Pancreas (tissue), 10 donors: Measurements from ENCODE around the gene FGFBP2. TPM values are rescaled to one million over a fixed set of nuclear protein-coding genes. Genes with fewer than 3 reads are reported as not detected.

Experiments used
- ATAC-seq, 4 donors: fragments of 200-7000 bp; cut with Tn5 transposase; one replicate each; pipeline versions ENCODE4 v1.8.0 to v1.9.1; 2020; ENCODE audit warnings: mild to moderate bottlenecking in 4 of 4, moderate library complexity in 4 of 4
- DNase-seq, 6 donors: peaks; one replicate each; pipeline ENCODE4 v3.0.0-alpha.2; 2020
- FAIRE-seq: peaks from 2 replicates; lab custom pipeline; 2012; peaks lifted over from hg19 to GRCh38; lab: Jason Lieb, UNC
- H3K27ac ChIP-seq, 4 donors: fragments of 200-600 bp; sonication (generic); 1 replicate in 3 of 4; 2 replicates in 1 of 4; pipeline versions ENCODE4 v1.5.0 to v1.8.0; 2020
- H3K27me3 ChIP-seq, 4 donors: fragments of 200-600 bp; one replicate each; pipeline ENCODE4 v1.8.0; 2021
- H3K36me3 ChIP-seq, 3 donors: fragments of 200-600 bp; sonication (generic) in 1 of 3; one replicate each; pipeline versions ENCODE4 v1.5.0 to v1.8.0; 2020 to 2021
- H3K4me1 ChIP-seq, 3 donors: fragments of 200-600 bp; one replicate each; pipeline ENCODE4 v1.8.0; 2021
- H3K4me3 ChIP-seq, 4 donors: fragments of 200-600 bp; sonication (generic) in 2 of 4; one replicate each; pipeline versions ENCODE4 v1.5.0 to v1.8.0; 2020 to 2021
- H3K9me3 ChIP-seq, 4 donors: fragments of 200-600 bp; one replicate each; pipeline ENCODE4 v1.8.0; 2021
- WGBS, 2 donors: extraction: QIAGEN DNeasy Blood & Tissue Kit; methylation state at CpG; one replicate each; pipeline ENCODE4 v1.1.7; 2013; 5-methylcytosine and 5-hydroxymethylcytosine counted together
- intact Hi-C, 3 donors: fragments of 100-400 bp; cut with DNase I; formaldehyde crosslinking; loops; one replicate each; pipeline versions ENCODE4 v1.11.1 to v1.14.2; 2022
- polyA plus RNA-seq, 2 donors: library from polyadenylated mRNA; stranded (reverse); fragments of 200-250 nt; gene quantifications; one replicate each; pipeline ENCODE4 v1.2.3, GENCODE V29; 2013
- total RNA-seq, 6 donors: library from RNA; stranded (reverse); fragmentation: NEBNext Ultra II Directional in 4 of 6; extraction: Animal tissue kit (Norgen Biotek cat#: 25700) in 4 of 6; gene quantifications; one replicate each; pipeline versions ENCODE4 v1.2.1 to v1.2.4, GENCODE V29; 2021 to 2023
- TF ChIP-seq, protein P1 (sequence below), 4 donors: fragments of 200-600 bp; sonication (generic) in 3 of 4; IDR thresholded peaks; one replicate each; pipeline versions ENCODE4 v1.5.0 to v1.8.0; 2021; ENCODE audit warnings: antibody characterized with exemption in 4 of 4
- donor health status: healthy with polysubstance abuse.
- donor health status: DM: no; HTN: no; CAD: no; lungs with moderate emphysema.
- donor health status: DM: no; HTN: no; CAD: no.
- donor health status: control.
- donor health status: control.
- donor health status: Bipolar disorder and iron deficiency.
- donor health status: DM: yes; HTN: yes; CAD: no.
- donor health status: DM: no; HTN: no; CAD: no.
- donor health status: DM: no; HTN: no; CAD: no.
- donor health status: DM: yes; HTN: yes; CAD: no.

FGFBP2 gene
- total and polyA plus RNA-seq, 8 donors, result 0.13 to 0.92 (median 0.34) TPM; not detected in 5

DNA sequence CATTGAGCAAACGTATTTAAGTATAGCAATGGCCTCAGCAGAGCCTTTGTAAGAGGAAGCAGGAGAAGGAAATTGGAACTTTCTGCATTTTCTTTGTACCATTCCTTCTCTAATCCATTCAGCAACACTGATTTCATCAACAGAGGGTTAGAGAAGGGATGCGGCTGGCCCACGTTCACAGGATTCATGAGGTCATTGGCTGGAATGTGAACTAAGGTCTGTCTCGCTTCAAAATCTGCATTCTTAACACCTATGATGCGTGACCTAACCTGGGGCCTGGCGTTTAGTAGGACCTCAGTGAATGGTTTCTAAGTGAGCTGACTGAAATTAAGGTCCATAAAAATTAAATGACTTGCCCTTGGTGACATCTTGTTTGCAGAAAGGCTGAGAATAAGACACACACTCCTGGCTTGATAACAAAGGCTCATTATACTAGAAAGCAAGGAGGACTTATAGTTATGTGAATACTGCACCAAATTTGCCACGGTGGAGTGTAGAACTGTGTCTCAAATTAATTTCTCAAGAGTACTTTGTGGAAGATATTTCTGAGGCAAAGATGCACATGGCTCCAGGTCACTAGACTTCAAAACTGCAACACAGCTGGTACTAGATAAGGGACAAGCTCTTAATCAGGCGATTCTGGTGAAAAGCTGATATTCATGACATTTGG, 49.9 kb downstream of the FGFBP2 start:
- no peaks in the 10 kb centered on the region for H3K36me3 ChIP-seq
- H3K27me3 ChIP-seq, result no peaks in the 10 kb centered on the region
- H3K4me3 ChIP-seq, result no peak overlapping the region
- no peak for FAIRE-seq
- H3K4me1 ChIP-seq, result no peaks in the 10 kb centered on the region
- TF ChIP-seq, protein P1, sequence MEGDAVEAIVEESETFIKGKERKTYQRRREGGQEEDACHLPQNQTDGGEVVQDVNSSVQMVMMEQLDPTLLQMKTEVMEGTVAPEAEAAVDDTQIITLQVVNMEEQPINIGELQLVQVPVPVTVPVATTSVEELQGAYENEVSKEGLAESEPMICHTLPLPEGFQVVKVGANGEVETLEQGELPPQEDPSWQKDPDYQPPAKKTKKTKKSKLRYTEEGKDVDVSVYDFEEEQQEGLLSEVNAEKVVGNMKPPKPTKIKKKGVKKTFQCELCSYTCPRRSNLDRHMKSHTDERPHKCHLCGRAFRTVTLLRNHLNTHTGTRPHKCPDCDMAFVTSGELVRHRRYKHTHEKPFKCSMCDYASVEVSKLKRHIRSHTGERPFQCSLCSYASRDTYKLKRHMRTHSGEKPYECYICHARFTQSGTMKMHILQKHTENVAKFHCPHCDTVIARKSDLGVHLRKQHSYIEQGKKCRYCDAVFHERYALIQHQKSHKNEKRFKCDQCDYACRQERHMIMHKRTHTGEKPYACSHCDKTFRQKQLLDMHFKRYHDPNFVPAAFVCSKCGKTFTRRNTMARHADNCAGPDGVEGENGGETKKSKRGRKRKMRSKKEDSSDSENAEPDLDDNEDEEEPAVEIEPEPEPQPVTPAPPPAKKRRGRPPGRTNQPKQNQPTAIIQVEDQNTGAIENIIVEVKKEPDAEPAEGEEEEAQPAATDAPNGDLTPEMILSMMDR (IDR thresholded peaks at IDR 0.05), result no peak
- no peak for DNase-seq
- H3K27ac ChIP-seq, result peak overlapping the region in 2 of 4 donors; percentile 15 to 23
- intact Hi-C loops, result no loop called here
- no peaks in the 10 kb centered on the region for H3K9me3 ChIP-seq
- 43 to 47% methylated on average over 8 of the region's 8 CpGs for WGBS, 2 donors
- ATAC-seq, result no peak

DNA sequence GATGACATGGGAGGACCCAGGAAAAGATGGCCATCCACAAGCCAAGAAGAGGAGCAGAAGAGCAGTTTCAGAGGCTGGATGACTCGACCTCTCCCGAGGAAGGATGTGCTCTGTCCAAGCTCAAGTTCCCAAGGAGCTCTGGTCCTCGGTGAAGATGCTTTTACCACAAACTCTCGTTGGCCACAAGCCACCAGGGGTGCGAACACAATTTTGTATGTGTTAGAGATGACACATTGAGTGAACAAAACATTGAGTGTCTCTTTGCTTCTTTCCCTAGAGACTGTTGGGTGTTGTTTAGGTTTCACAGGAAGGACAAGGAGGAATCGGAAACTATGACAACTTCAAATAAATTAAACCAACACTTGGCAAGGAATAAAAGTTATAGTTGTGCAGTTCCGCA, 50.7 kb downstream of the FGFBP2 start:
- Histone ChIP-seq H3K27ac (no peak overlapping the region), H3K36me3 (no peaks in the 10 kb centered on the region), H3K4me1 (no peaks in the 10 kb centered on the region), H3K4me3 (no peak overlapping the region), H3K9me3 (no peaks in the 10 kb centered on the region), H3K27me3 (no peaks in the 10 kb centered on the region)
- no peak for FAIRE-seq
- TF ChIP-seq, protein P1 (IDR thresholded peaks at IDR 0.05), result no peak
- no peak for ATAC-seq
- WGBS, 2 donors, result 46 to 58% methylated on average over 7 of the region's 7 CpGs
- DNase-seq, result no peak
- intact Hi-C loops, result no loop called here

Other genes starting within 250 kb of the FGFBP2 start
- gene CD38, start 184.8 kb downstream of the FGFBP2 start, total RNA-seq, result 1 to 10 TPM in 1 of 6 donors, under 1 TPM in 5; 0.12 to 1.6 (median 0.44) TPM
- under 1 TPM; 0.23 to 0.56 TPM for gene CD38, start 184.8 kb downstream of the FGFBP2 start, polyA plus RNA-seq
- under 1 TPM in 3 of 6 donors, not detected in 3; 0.09 to 0.24 (median 0.12) TPM for gene FGFBP1, start 24.4 kb downstream of the FGFBP2 start, total RNA-seq
- under 1 TPM; 0.11 to 0.26 TPM for gene FGFBP1, start 24.4 kb downstream of the FGFBP2 start, polyA plus RNA-seq
- gene PROM1, start 120.8 kb upstream of the FGFBP2 start, total RNA-seq, result 10 to 100 TPM; 20.4 to 51.6 (median 22.2) TPM
- 10 to 100 TPM; 19.7 to 31.3 TPM for gene PROM1, start 120.8 kb upstream of the FGFBP2 start, polyA plus RNA-seq